Naive thymus-derived CD4-positive, alpha-beta T cell (primary cell): ENCODE measurements around the gene LRRC74B. TPM values are rescaled to one million over a fixed set of nuclear protein-coding genes. Genes with fewer than 3 reads are reported as not detected.
"Not testable (repeated sequence)": the region's sequence is repeated elsewhere in the genome, so short reads cannot be mapped to it uniquely, and the experiment has no call there.

Experiments used
- ATAC-seq: fragments of 150-1000 bp; cut with Tn5 transposase; 2 replicates; pipeline ENCODE4 v1.10.0; 2021; ENCODE audit warnings: mild to moderate bottlenecking, moderate library complexity
- CTCF ChIA-PET: fragments of 350-600 bp; sonication (Branson Sonifier 250); formaldehyde crosslinking; loops from one replicate; lab custom pipeline; 2021; ENCODE audit warnings: antibody characterized with exemption; lab: Charles Lee
- POLR2A ChIA-PET: fragments of 350-600 bp; sonication (Branson Sonifier 250); formaldehyde crosslinking; loops from one replicate; lab custom pipeline; 2021; ENCODE audit warnings: antibody characterized with exemption, inconsistent platforms; lab: Charles Lee
- DNase-seq, 9 donors: peaks; one replicate each; pipeline versions ENCODE4 v3.0.0 to v3.0.0-alpha.2; 2020 to 2022; ENCODE audit warnings: mixed read lengths in 1 of 9
- H3K27ac ChIP-seq: one replicate; pipeline ENCODE4 v1.7.0; 2013; ENCODE audit warnings: mild to moderate bottlenecking, low read depth, low read length, moderate library complexity
- H3K27me3 ChIP-seq, 2 donors: one replicate each; pipeline ENCODE4 v1.7.0; 2013; ENCODE audit warnings: low read length in 2 of 2, mild to moderate bottlenecking in 2 of 2, moderate library complexity in 2 of 2; ENCODE audit not compliant: control insufficient read depth in 2 of 2, insufficient read depth in 2 of 2
- H3K36me3 ChIP-seq, 3 experiments: 1 replicate in 2 of 3; 2 replicates in 1 of 3; pipeline ENCODE4 v1.7.0; 2013; ENCODE audit warnings: low read length in 3 of 3, mild to moderate bottlenecking in 3 of 3, moderate library complexity in 1 of 3; ENCODE audit not compliant: insufficient read depth in 3 of 3, control insufficient read depth in 2 of 3
- H3K4me1 ChIP-seq, 2 donors: one replicate each; pipeline ENCODE4 v1.7.0; 2013; ENCODE audit warnings: low read length in 2 of 2, mild to moderate bottlenecking in 2 of 2, moderate library complexity in 1 of 2; ENCODE audit not compliant: control insufficient read depth in 2 of 2, insufficient read depth in 2 of 2
- H3K4me3 ChIP-seq: 2 replicates; pipeline ENCODE4 v1.7.0; 2013; ENCODE audit warnings: mild to moderate bottlenecking, low read length
- H3K9me3 ChIP-seq, 3 experiments: 1 replicate in 2 of 3; 2 replicates in 1 of 3; pipeline ENCODE4 v1.7.0; 2013; ENCODE audit warnings: low read length in 3 of 3; ENCODE audit not compliant: control insufficient read depth in 2 of 3
- H3K27ac Mint-ChIP-seq, 9 donors: one replicate each; pipeline ENCODE4 v1.8.0; 2020 to 2022; ENCODE audit warnings: mixed read lengths in 9 of 9, mild to moderate bottlenecking in 8 of 9, moderate library complexity in 5 of 9, inconsistent platforms in 2 of 9
- H3K27me3 Mint-ChIP-seq, 5 donors: one replicate each; pipeline ENCODE4 v1.8.0; 2021 to 2022; ENCODE audit warnings: mixed read lengths in 5 of 5, mild to moderate bottlenecking in 1 of 5
- H3K36me3 Mint-ChIP-seq, 5 donors: one replicate each; pipeline ENCODE4 v1.8.0; 2020 to 2022; ENCODE audit warnings: mixed read lengths in 5 of 5, mild to moderate bottlenecking in 3 of 5, inconsistent platforms in 1 of 5
- H3K4me1 Mint-ChIP-seq, 7 donors: one replicate each; pipeline ENCODE4 v1.8.0; 2020 to 2022; ENCODE audit warnings: mixed read lengths in 7 of 7, mild to moderate bottlenecking in 3 of 7, inconsistent platforms in 1 of 7
- H3K4me3 Mint-ChIP-seq, 10 donors: one replicate each; pipeline ENCODE4 v1.8.0; 2020 to 2022; ENCODE audit warnings: mild to moderate bottlenecking in 10 of 10, mixed read lengths in 10 of 10, moderate library complexity in 6 of 10, inconsistent platforms in 2 of 10
- H3K9me3 Mint-ChIP-seq, 11 donors: one replicate each; pipeline ENCODE4 v1.8.0; 2020 to 2022; ENCODE audit warnings: mixed read lengths in 11 of 11, mild to moderate bottlenecking in 4 of 11, inconsistent platforms in 1 of 11, moderate library complexity in 1 of 11
- intact Hi-C, 2 donors: fragments of 100-400 bp; cut with micrococcal nuclease; formaldehyde crosslinking; loops; one replicate each; pipeline ENCODE4 v1.15.1; 2023
- polyA plus RNA-seq, 2 donors: library from polyadenylated mRNA; unstranded; fragments of 300-500 nt; fragmentation: Illumina TruSeq; gene quantifications; one replicate each; pipeline ENCODE4 v1.2.3, GENCODE V29; 2021
- total RNA-seq, 6 experiments: library from RNA in 5 of 6; stranded (reverse) in 5 of 6; gene quantifications; 1 replicate in 5 of 6; 2 replicates in 1 of 6; pipeline ENCODE4 v1.2.3 and lab custom pipeline; 2021 to 2026

LRRC74B gene
- total and polyA plus RNA-seq, 7 experiments from 2014 or later, result not detected

DNA sequence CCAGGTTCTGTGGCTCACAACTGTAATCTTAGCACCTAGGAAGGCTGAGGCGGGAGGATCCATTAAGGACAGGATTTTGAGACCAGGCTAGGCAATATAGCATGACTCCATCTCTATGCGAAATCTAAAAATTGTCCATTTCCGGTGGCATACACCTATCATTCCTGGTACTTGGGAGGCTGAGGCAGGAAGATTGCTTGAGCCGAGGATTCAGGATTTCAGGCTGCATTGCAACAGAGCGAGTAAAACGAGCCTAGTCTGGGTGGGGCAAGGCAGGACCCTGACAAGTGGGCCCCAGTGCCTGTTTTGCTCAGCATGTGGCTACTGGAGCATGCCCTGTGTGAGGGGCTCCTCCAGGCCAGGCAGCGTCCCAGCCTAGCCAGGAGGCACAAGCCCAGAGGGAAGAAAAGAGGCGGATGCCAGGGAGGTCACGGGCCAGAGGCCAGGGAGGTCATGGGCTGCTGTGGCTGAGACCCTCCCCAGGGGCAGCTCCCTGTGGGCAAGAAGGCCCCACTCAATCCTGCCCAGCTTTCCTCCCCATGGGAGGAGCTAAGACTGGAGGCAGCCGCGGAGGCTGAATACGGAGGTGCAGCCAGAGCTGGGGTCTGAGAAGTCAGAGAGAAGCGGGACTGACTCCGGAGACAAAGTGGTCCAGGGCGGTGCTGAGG lies 8.4 kb downstream of the LRRC74B start:
- Mint-ChIP-seq H3K27me3 (peaks cover 0 to 11% (median 0%) of the 10 kb centered on the region in 5 donors), H3K9me3 (no peaks in the 10 kb centered on the region), H3K4me1 (peaks cover 19 to 29% (median 24%) of the 10 kb centered on the region in 7 donors), H3K36me3 (no peaks in the 10 kb centered on the region), H3K4me3 (peak overlapping the region in 1 of 10 donors; percentile 21), H3K27ac (peak overlapping the region in 1 of 9 donors; percentile 49)
- no peak for DNase-seq
- ChIA-PET CTCF (no interaction called here), POLR2A (interaction anchor here (0.7 to 0.8 kb wide), 2 partner anchors 72 to 93 kb away, joined by 3 read pairs; partner anchors contain the start of gene LZTR1)
- ATAC-seq, result no peak
- Histone ChIP-seq H3K27me3 (no peaks in the 10 kb centered on the region), H3K4me3 (no peak overlapping the region), H3K4me1 (peaks cover 0 to 14% of the 10 kb centered on the region in 2 donors), H3K36me3 (no peaks in the 10 kb centered on the region), H3K9me3 (no peaks in the 10 kb centered on the region), H3K27ac (no peak overlapping the region)
- intact Hi-C loops, result no loop called here

DNA sequence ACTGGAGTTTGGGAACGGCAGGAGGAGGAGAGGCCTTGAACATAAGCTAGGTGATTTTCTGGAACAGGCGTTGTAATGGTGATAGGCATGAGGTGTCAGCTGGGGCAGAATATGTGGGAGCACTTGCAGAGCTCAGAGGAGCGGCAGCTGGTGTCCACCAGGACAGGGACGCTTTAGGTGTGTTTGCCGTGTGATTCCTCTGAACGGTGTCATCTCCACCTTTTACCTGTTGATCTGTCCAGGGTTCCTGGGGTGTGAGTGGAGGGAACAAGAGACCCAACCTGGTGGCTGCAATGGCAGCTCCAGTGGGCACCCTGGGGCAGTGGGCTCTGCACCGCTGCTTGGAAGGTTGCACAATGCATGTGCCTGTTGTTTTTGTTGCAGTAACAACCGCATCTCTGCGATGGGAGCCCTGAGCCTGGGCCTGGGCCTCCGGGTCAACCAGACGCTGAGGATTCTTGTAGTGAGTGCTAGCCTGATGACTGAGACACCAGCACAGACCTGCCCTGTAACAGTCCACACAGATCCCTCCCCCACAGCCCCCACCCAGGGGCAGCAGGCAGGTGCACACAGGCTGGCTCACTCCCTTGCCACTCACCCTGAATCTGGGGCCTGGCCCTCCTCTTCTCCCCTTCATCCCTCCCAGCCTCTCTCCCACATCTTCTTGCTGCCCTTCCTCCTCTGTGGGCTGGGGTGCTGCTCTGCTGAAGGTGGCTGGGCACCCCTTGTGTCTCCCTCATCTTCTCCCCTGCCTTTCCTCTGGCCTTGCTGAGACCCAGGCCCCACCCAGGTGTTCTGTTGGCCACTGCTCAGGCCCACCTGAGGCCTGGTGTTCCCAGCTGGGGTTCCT lies 9.2 kb downstream of the LRRC74B start:
- no peaks in the 10 kb centered on the region for H3K9me3 ChIP-seq
- DNase-seq (no peak), ATAC-seq (no peak)
- peak overlapping the region in 2 of 9 donors; percentile 25 to 49 for H3K27ac Mint-ChIP-seq
- H3K36me3 ChIP-seq, result no peaks in the 10 kb centered on the region
- intact Hi-C loops, result no loop called here
- H3K27me3 Mint-ChIP-seq, result peaks cover 0 to 11% (median 0%) of the 10 kb centered on the region in 5 donors
- H3K9me3 Mint-ChIP-seq, result no peaks in the 10 kb centered on the region
- H3K4me1 ChIP-seq, result peaks cover 0 to 14% of the 10 kb centered on the region in 2 donors
- no peak overlapping the region for H3K4me3 ChIP-seq
- no peak overlapping the region for H3K27ac ChIP-seq
- ChIA-PET POLR2A (interaction anchor here (0.7 kb wide), 1 partner anchor 73 kb away, joined by 3 read pairs; the partner anchor contains the start of gene LZTR1), CTCF (no interaction called here)
- peak overlapping the region in 6 of 10 donors; percentile 31 to 75 (median 68) for H3K4me3 Mint-ChIP-seq
- H3K27me3 ChIP-seq, result no peaks in the 10 kb centered on the region
- H3K36me3 Mint-ChIP-seq, result no peaks in the 10 kb centered on the region
- H3K4me1 Mint-ChIP-seq, result peaks cover 19 to 29% (median 24%) of the 10 kb centered on the region in 7 donors

DNA sequence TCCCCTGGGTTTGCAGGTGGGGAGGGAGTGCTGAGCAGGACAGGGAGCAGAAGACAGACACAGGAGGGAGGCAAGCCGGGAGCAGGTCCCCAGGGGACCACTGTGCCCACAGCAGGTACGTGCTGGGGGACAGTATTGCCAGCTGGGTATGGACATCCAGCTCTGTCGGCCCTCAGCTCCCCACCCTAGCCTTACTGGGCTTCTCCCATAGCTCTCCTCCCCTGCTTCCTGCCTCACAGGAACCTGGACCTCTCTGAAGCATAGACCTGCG lies 9.8 kb downstream of the LRRC74B start:
- DNase-seq (no peak), ATAC-seq (no peak)
- POLR2A ChIA-PET, result no interaction called here
- Histone ChIP-seq H3K27me3 (no peaks in the 10 kb centered on the region), H3K27ac (no peak overlapping the region), H3K4me1 (peaks cover 0 to 14% of the 10 kb centered on the region in 2 donors), H3K9me3 (no peaks in the 10 kb centered on the region), H3K4me3 (peak overlapping the region; percentile 3), H3K36me3 (no peaks in the 10 kb centered on the region)
- H3K27me3 Mint-ChIP-seq, result peaks cover 0 to 11% (median 0%) of the 10 kb centered on the region in 5 donors
- CTCF ChIA-PET, result no interaction called here
- H3K4me1 Mint-ChIP-seq, result peaks cover 19 to 29% (median 24%) of the 10 kb centered on the region in 7 donors
- peak overlapping the region in 3 of 9 donors; percentile 33 to 75 (median 48) for H3K27ac Mint-ChIP-seq
- H3K36me3 Mint-ChIP-seq, result no peaks in the 10 kb centered on the region
- H3K9me3 Mint-ChIP-seq, result no peaks in the 10 kb centered on the region
- intact Hi-C loops, result no loop called here
- peak overlapping the region; percentile 64 to 77 (median 70) for H3K4me3 Mint-ChIP-seq

DNA sequence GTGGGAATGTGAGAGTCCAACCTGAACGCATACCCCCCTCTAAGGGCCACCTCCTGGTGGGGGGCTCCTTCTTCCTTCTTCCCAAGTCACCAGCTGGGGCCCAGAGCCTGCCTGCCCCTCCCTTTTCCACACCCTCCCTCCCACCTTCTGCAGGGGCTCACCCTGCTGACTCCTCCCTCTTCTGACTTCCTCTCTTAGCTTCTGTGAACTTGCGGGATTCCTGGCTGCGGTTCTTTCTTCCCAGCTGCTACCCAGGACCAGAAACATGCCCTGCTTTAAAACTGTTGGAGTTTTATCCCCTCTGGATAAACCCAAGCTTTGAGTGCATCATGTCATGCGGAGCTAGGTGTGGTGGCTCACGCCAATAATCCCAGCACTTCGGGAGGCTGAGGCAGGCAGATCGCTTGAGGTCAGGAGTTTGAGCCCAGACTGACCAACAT lies 10.2 kb downstream of the LRRC74B start:
- Histone ChIP-seq H3K27me3 (no peaks in the 10 kb centered on the region), H3K9me3 (no peaks in the 10 kb centered on the region), H3K27ac (no peak overlapping the region), H3K4me1 (peaks cover 0 to 14% of the 10 kb centered on the region in 2 donors), H3K4me3 (peak overlapping the region; percentile 3), H3K36me3 (no peaks in the 10 kb centered on the region)
- peaks cover 0 to 11% (median 0%) of the 10 kb centered on the region in 5 donors for H3K27me3 Mint-ChIP-seq
- intact Hi-C loops, result no loop called here
- no peaks in the 10 kb centered on the region for H3K9me3 Mint-ChIP-seq
- peaks cover 19 to 29% (median 24%) of the 10 kb centered on the region in 7 donors for H3K4me1 Mint-ChIP-seq
- ChIA-PET CTCF (no interaction called here), POLR2A (interaction anchor here (1.2 kb wide), 1 partner anchor 41 kb away, joined by 3 read pairs; the partner anchor contains the start of gene P2RX6)
- H3K27ac Mint-ChIP-seq, result peak overlapping the region in 4 of 9 donors; percentile 33 to 83 (median 62)
- ATAC-seq (peak; percentile 46), DNase-seq (no peak)
- H3K4me3 Mint-ChIP-seq, result peak overlapping the region; percentile 64 to 77 (median 70)
- no peaks in the 10 kb centered on the region for H3K36me3 Mint-ChIP-seq

DNA sequence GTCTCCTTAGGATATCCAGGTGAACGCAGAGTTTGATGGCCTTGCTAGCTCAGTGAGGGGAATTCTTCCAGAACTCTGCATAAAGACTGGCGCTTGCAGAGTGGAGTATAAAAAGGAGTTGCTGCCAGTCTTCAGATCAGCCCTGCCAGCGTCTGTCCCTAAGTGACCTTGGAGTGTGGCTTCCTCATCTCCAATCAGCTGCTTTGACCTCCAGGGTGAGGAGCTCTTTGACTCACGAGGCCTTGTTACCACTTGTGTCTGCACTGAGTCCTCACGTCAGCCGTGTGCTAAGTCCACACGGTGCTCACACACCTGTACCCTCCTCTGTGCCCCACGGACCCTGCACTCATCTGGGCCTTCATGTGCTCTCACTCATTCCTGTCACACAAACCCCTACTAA lies 14.6 kb downstream of the LRRC74B start:
- ATAC-seq, intact Hi-C loops, H3K36me3 ChIP-seq, H3K4me3 Mint-ChIP-seq, H3K36me3 Mint-ChIP-seq, H3K27me3 ChIP-seq, POLR2A ChIA-PET, H3K4me3 ChIP-seq, DNase-seq, H3K27ac ChIP-seq, H3K9me3 ChIP-seq, CTCF ChIA-PET, H3K9me3 Mint-ChIP-seq, H3K27ac Mint-ChIP-seq: not testable (repeated sequence)
- H3K4me1 ChIP-seq, result peaks cover 0 to 12% of the 10 kb centered on the region in 2 donors
- peaks cover 0 to 13% (median 0%) of the 10 kb centered on the region in 5 donors for H3K27me3 Mint-ChIP-seq
- H3K4me1 Mint-ChIP-seq, result peaks cover 13 to 17% (median 16%) of the 10 kb centered on the region in 7 donors

DNA sequence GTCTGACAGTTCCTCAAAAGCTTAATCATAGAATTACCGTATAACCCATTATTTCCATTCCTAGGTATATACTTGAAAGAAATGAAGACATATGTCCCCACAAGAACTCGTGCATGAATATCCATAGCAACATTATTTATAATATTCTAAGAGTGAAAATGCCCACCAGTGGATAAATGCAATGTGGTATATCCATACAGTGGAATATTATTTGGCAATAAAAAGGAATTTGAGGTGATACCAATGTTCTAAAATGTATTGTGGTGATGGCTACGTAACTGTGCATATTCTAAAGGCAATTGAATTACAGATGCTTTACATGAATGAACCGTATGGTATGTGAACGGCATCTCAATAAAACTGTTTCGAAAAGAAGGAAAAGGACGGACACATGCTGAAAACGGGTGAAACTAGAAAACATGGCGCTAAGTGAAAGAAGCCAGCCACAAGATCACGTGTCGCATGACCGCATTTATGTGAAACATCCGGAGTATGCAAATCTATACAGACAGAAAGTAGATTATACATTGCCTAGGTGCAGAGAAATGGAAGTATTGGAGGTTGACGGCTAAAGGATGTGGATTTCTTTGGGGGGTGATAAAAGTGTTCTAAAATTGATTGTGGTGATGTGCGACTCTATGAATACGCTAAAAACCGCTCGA lies 16.0 kb downstream of the LRRC74B start:
- H3K27ac ChIP-seq, H3K4me3 Mint-ChIP-seq, H3K4me1 Mint-ChIP-seq, H3K27me3 Mint-ChIP-seq, H3K36me3 ChIP-seq, intact Hi-C loops, H3K36me3 Mint-ChIP-seq, CTCF ChIA-PET, H3K4me3 ChIP-seq, DNase-seq, POLR2A ChIA-PET, H3K9me3 Mint-ChIP-seq, H3K27ac Mint-ChIP-seq, ATAC-seq, H3K4me1 ChIP-seq, H3K9me3 ChIP-seq, H3K27me3 ChIP-seq: not testable (repeated sequence)
